AG04450 (cell line): Measurements from ENCODE around the gene ZNF385A. TPM values are rescaled to one million over a fixed set of nuclear protein-coding genes. Genes with fewer than 3 reads are reported as not detected.
A peak's percentile ranks its signal among the peaks of the same experiment; 100 is the strongest.

ENCODE experiments used
- CTCF ChIA-PET: fragments of 300-600, 350-600 bp; formaldehyde crosslinking; extraction: SDS; loops from one replicate; lab custom pipeline; 2022; ENCODE audit warnings: antibody characterized with exemption, inconsistent platforms; lab: Charles Lee
- POLR2A ChIA-PET: fragments of 350-600 bp; formaldehyde crosslinking; extraction: SDS; loops from one replicate; lab custom pipeline; 2021; ENCODE audit warnings: antibody characterized with exemption, inconsistent platforms; lab: Yijun Ruan, JAX
- DNase-seq: peaks from one replicate; pipeline ENCODE4 v3.0.0-alpha.2; 2011; ENCODE audit warnings: low read depth, low spot score
- H3K27ac ChIP-seq: one replicate; pipeline ENCODE4 v1.5.1; 2012; ENCODE audit warnings: low read depth, low read length, control low read depth
- H3K27me3 ChIP-seq: one replicate; pipeline ENCODE4 v1.6.0; 2012; ENCODE audit warnings: low read length; ENCODE audit not compliant: control insufficient read depth, insufficient read depth
- H3K4me3 ChIP-seq: 2 replicates; pipeline ENCODE4 v1.5.1; 2011; ENCODE audit warnings: mild to moderate bottlenecking, low read depth, low read length, control low read depth
- H3K9me3 ChIP-seq: 2 replicates; pipeline ENCODE4 v1.5.1; 2012; ENCODE audit warnings: low read length; ENCODE audit not compliant: control insufficient read depth, insufficient read depth
- CTCF ChIP-seq: IDR thresholded peaks from 2 replicates; pipeline ENCODE4 v1.5.1; 2011; ENCODE audit warnings: low read depth, low read length, control low read depth, inconsistent platforms
- polyA plus RNA-seq: library from polyadenylated mRNA; depleted of rRNA; stranded (reverse); fragments of >200 nt; gene quantifications from 2 replicates; pipeline ENCODE4 v1.2.3, GENCODE V29; 2011

The ZNF385A gene
- polyA plus RNA-seq, 1 experiment = 1.5 TPM

GRCh38 chr12:54429014-54429471, 44.5 kb upstream of the ZNF385A start:
- H3K9me3 ChIP-seq = no peaks in the 10 kb centered on the region
- POLR2A ChIA-PET = interaction anchor here (0.6 kb wide), 1 partner anchor 57 kb away, joined by 3 read pairs; no protein-coding TSS in a partner anchor
- CTCF ChIA-PET = interaction anchor here (0.7 to 4.6 kb wide), 8 partner anchors 11 to 105 kb away, joined by 3 to 50 read pairs (median 12); no protein-coding TSS in a partner anchor
- no peak for TF ChIP-seq CTCF
- DNase-seq = no peak
- peak overlapping the region; percentile 57 for H3K27ac ChIP-seq
- no peak overlapping the region for H3K4me3 ChIP-seq
- no peaks in the 10 kb centered on the region for H3K27me3 ChIP-seq

GRCh38 chr12:54428050-54429013, 43.8 kb upstream of the ZNF385A start:
- ChIA-PET CTCF (interaction anchor here (1.0 to 4.6 kb wide), 7 partner anchors 11 to 214 kb away, joined by 3 to 50 read pairs (median 15); no protein-coding TSS in a partner anchor), POLR2A (interaction anchor here (0.6 kb wide), 1 partner anchor 57 kb away, joined by 3 read pairs; no protein-coding TSS in a partner anchor)
- no peak for TF ChIP-seq CTCF
- no peaks in the 10 kb centered on the region for H3K9me3 ChIP-seq
- H3K27me3 ChIP-seq = no peaks in the 10 kb centered on the region
- no peak overlapping the region for H3K4me3 ChIP-seq
- no peak for DNase-seq
- peak overlapping the region; percentile 70 for H3K27ac ChIP-seq

- DNase-seq = no peak
- Histone ChIP-seq H3K27me3 (no peaks in the 10 kb centered on the region), H3K4me3 (no peak overlapping the region), H3K27ac (no peak overlapping the region), H3K9me3 (no peaks in the 10 kb centered on the region)
- ChIA-PET POLR2A (no interaction called here), CTCF (interaction anchor here (1.1 to 4.6 kb wide), 4 partner anchors 12 to 48 kb away, joined by 5 to 50 read pairs (median 21); no protein-coding TSS in a partner anchor)
- TF ChIP-seq CTCF = no peak
These were observed 42.6 kb upstream of the ZNF385A start for GRCh38 chr12:54427106-54427505.

- H3K27me3 ChIP-seq = no peaks in the 10 kb centered on the region
- DNase-seq = no peak
- H3K4me3 ChIP-seq = no peak overlapping the region
- H3K27ac ChIP-seq = no peak overlapping the region
- ChIA-PET CTCF (interaction anchor here (1.1 to 4.6 kb wide), 2 partner anchors 13 to 28 kb away, joined by 5 to 50 read pairs; no protein-coding TSS in a partner anchor), POLR2A (no interaction called here)
- no peak for TF ChIP-seq CTCF
- no peaks in the 10 kb centered on the region for H3K9me3 ChIP-seq
These were observed 42.2 kb upstream of the ZNF385A start for GRCh38 chr12:54426690-54427089.
